PFSK-1 (cell line): Measurements from ENCODE around the gene FAM118B. TPM values are rescaled to one million over a fixed set of nuclear protein-coding genes. Genes with fewer than 3 reads are reported as not detected.

Experiments used
- FOXP2 ChIP-seq: optimal IDR thresholded peaks from 2 replicates; pipeline ENCODE3; 2011; ENCODE audit warnings: borderline replicate concordance, control low read depth, inconsistent platforms; ENCODE audit not compliant: insufficient read depth; ENCODE audit errors: extremely low read length, extremely low read depth
- POLR2AphosphoS5 ChIP-seq: IDR thresholded peaks from 2 replicates; pipeline ENCODE4 v1.6.1; 2012; ENCODE audit warnings: low read depth, mild to moderate bottlenecking, control low read depth, low read length, moderate library complexity
- REST ChIP-seq, 2 experiments: IDR thresholded peaks; 2 replicates each; pipeline versions ENCODE4 v1.6.1 to v1.8.0; 2011 to 2012; ENCODE audit warnings: low read depth in 2 of 2, low read length in 2 of 2, control low read depth in 1 of 2, inconsistent platforms in 1 of 2, mild to moderate bottlenecking in 1 of 2, moderate library complexity in 1 of 2; ENCODE audit not compliant: insufficient read depth in 1 of 2
- SIN3A ChIP-seq: IDR thresholded peaks from 2 replicates; pipeline ENCODE4 v1.6.1; 2012; ENCODE audit warnings: mild to moderate bottlenecking, low read length, moderate library complexity, borderline replicate concordance; ENCODE audit not compliant: insufficient read depth
- TAF1 ChIP-seq: IDR thresholded peaks from 2 replicates; pipeline ENCODE4 v1.6.1; 2012; ENCODE audit warnings: low read length, control low read depth, borderline replicate concordance; ENCODE audit not compliant: insufficient read depth
- polyA plus RNA-seq: library from polyadenylated mRNA; unstranded; fragments of >200 nt; gene quantifications from one replicate; pipeline ENCODE4 v1.2.1, GENCODE V29; 2012; ENCODE audit warnings: low read depth, missing spikeins; ENCODE audit not compliant: insufficient read length

The FAM118B gene
- 17.7 TPM for polyA plus RNA-seq

GRCh38 chr11:126211236-126212088 lies at the start of gene FAM118B, which contains the start of gene RPUSD4:
FAM118B (plus strand) TSS chr11:126211782; CDS start chr11:126235002, 23,220 bp downstream.
RPUSD4 (minus strand) TSS chr11:126211650; CDS start chr11:126211638, 12 bp downstream.
- TF ChIP-seq POLR2AphosphoS5 (peak; percentile 99), REST (IDR thresholded peaks at IDR 0.05; ENCODE audit: insufficient read depth in 1 of 2, low read depth in 2 of 2, low read length in 2 of 2) (0 out of 4 replicates have a peak, but pooled peaks of 1 of the 2 experiments have one; percentile 6), FOXP2 (peak; percentile 77), TAF1 (peak; percentile 97), SIN3A (peak; percentile 92)

- no peak for TF ChIP-seq TAF1
- no peak for TF ChIP-seq SIN3A
- no peak for TF ChIP-seq FOXP2
- TF ChIP-seq POLR2AphosphoS5 = no peak
- TF ChIP-seq REST (IDR thresholded peaks at IDR 0.05; ENCODE audit: insufficient read depth in 1 of 2, low read depth in 2 of 2, low read length in 2 of 2) = no peak
Measured at GRCh38 chr11:126162306-126163030, 49.1 kb upstream of the FAM118B start.

- TF ChIP-seq TAF1 (no peak), POLR2AphosphoS5 (no peak), FOXP2 (no peak), SIN3A (no peak), REST (IDR thresholded peaks at IDR 0.05; ENCODE audit: insufficient read depth in 1 of 2, low read depth in 2 of 2, low read length in 2 of 2) (no peak)
Measured at GRCh38 chr11:126163074-126163700, 48.4 kb upstream of the FAM118B start.

- no peak for TF ChIP-seq REST (IDR thresholded peaks at IDR 0.05; ENCODE audit: insufficient read depth in 1 of 2, low read depth in 2 of 2, low read length in 2 of 2)
- no peak for TF ChIP-seq FOXP2
- no peak for TF ChIP-seq SIN3A
- no peak for TF ChIP-seq POLR2AphosphoS5
- no peak for TF ChIP-seq TAF1
Measured at GRCh38 chr11:126163779-126164178, 47.8 kb upstream of the FAM118B start.
